HepG2 (cell line): Measurements from ENCODE around the gene NOXO1. TPM values are rescaled to one million over a fixed set of nuclear protein-coding genes. Genes with fewer than 3 reads are reported as not detected.

Experiments
- ARID2 ChIP-seq: sonication (generic); formaldehyde crosslinking; IDR thresholded peaks from 2 replicates; pipeline ENCODE4 v1.8.1; 2022; ENCODE audit warnings: mild to moderate bottlenecking, missing genetic modification reagents, borderline replicate concordance
- CENPBD1 ChIP-seq: sonication (generic); formaldehyde crosslinking; IDR thresholded peaks from 2 replicates; pipeline ENCODE4 v1.8.0; 2022; ENCODE audit warnings: missing genetic modification reagents, low read depth, mild to moderate bottlenecking, borderline replicate concordance
- IKZF1 ChIP-seq: fragments of 450-650 bp; IDR thresholded peaks from 2 replicates; pipeline ENCODE4 v1.7.1; 2016
- KAT2B ChIP-seq: fragments of 150-350 bp; IDR thresholded peaks from 2 replicates; pipeline ENCODE4 v1.6.1; 2014; ENCODE audit warnings: low read depth, low read length, borderline replicate concordance
- MXD4 ChIP-seq: IDR thresholded peaks from 2 replicates; pipeline ENCODE4 v1.6.1; 2016; ENCODE audit warnings: mild to moderate bottlenecking, missing biosample characterization, missing genetic modification reagents
- NCOA1 ChIP-seq: sonication (generic); formaldehyde crosslinking; IDR thresholded peaks from 2 replicates; pipeline ENCODE4 v1.9.0; 2021; ENCODE audit warnings: missing genetic modification reagents
- RBAK ChIP-seq: sonication (generic); formaldehyde crosslinking; IDR thresholded peaks from 2 replicates; pipeline ENCODE4 v1.5.1; 2020; ENCODE audit warnings: mild to moderate bottlenecking, missing genetic modification reagents
- SALL2 ChIP-seq: sonication (generic); formaldehyde crosslinking; IDR thresholded peaks from 2 replicates; pipeline ENCODE4 v1.8.1; 2023; ENCODE audit warnings: mild to moderate bottlenecking, missing genetic modification reagents, inconsistent platforms
- TOE1 ChIP-seq: sonication (generic); formaldehyde crosslinking; IDR thresholded peaks from 2 replicates; pipeline ENCODE4 v1.4.0; 2020; ENCODE audit warnings: mild to moderate bottlenecking, missing genetic modification reagents
- ZNF318 ChIP-seq: sonication (generic); formaldehyde crosslinking; IDR thresholded peaks from 2 replicates; pipeline ENCODE4 v1.4.0; 2020; ENCODE audit warnings: mild to moderate bottlenecking, missing genetic modification reagents
- ZNF367 ChIP-seq: sonication (generic); formaldehyde crosslinking; IDR thresholded peaks from 2 replicates; pipeline ENCODE4 v1.4.0; 2020; ENCODE audit warnings: missing genetic modification reagents, borderline replicate concordance
- ZNF484 ChIP-seq: sonication (generic); formaldehyde crosslinking; IDR thresholded peaks from 2 replicates; pipeline ENCODE4 v1.5.1; 2020; ENCODE audit warnings: mild to moderate bottlenecking, low read depth, missing genetic modification reagents, borderline replicate concordance
- ZNF496 ChIP-seq: sonication (generic); formaldehyde crosslinking; IDR thresholded peaks from 2 replicates; pipeline ENCODE4 v1.8.1; 2023; ENCODE audit warnings: mild to moderate bottlenecking, moderate library complexity, missing genetic modification reagents; ENCODE audit not compliant: insufficient replicate concordance
- ZNF614 ChIP-seq: IDR thresholded peaks from 2 replicates; pipeline ENCODE4 v1.6.1; 2018; ENCODE audit warnings: missing biosample characterization, missing genetic modification reagents, inconsistent platforms, borderline replicate concordance
- ZNF670 ChIP-seq: sonication (generic); formaldehyde crosslinking; IDR thresholded peaks from 2 replicates; pipeline ENCODE4 v1.8.0; 2022; ENCODE audit warnings: mild to moderate bottlenecking, missing genetic modification reagents, borderline replicate concordance
- ZNF746 ChIP-seq: sonication (generic); formaldehyde crosslinking; IDR thresholded peaks from 2 replicates; pipeline ENCODE4 v1.8.0; 2022; ENCODE audit warnings: mild to moderate bottlenecking, missing genetic modification reagents
- polyA plus RNA-seq, 8 experiments: library from polyadenylated mRNA; depleted of rRNA in 3 of 8; stranded (reverse) in 7 of 8; unstranded in 1 of 8; fragments of >200 nt; fragmentation: Illumina TruSeq in 4 of 8; extraction: Trizol in 4 of 8; gene quantifications; 2 replicates each; pipeline versions ENCODE4 v1.2.1 to v1.2.3, GENCODE V29; 2011 to 2016; ENCODE audit warnings: low read depth in 4 of 8, missing spikeins in 1 of 8, mixed read lengths in 1 of 8; ENCODE audit not compliant: insufficient read depth in 1 of 8
- total RNA-seq, 5 experiments: library from RNA; depleted of rRNA; stranded (reverse); fragments of >200 nt; fragmentation: Illumina TruSeq; extraction: Trizol; gene quantifications; 2 replicates each; pipeline ENCODE4 v1.2.3, GENCODE V29; 2016; ENCODE audit warnings: low read depth in 1 of 5
- TF ChIP-seq, protein P1 (sequence below): sonication (generic); formaldehyde crosslinking; IDR thresholded peaks from 2 replicates; pipeline ENCODE4 v1.5.0; 2020; ENCODE audit warnings: missing genetic modification reagents

The NOXO1 gene
- total and polyA plus RNA-seq, 2 of the 13 experiments (the other 11 are each of a cell fraction or from before 2014, with no cell fraction given): 0.69 to 1.4 TPM

DNA sequence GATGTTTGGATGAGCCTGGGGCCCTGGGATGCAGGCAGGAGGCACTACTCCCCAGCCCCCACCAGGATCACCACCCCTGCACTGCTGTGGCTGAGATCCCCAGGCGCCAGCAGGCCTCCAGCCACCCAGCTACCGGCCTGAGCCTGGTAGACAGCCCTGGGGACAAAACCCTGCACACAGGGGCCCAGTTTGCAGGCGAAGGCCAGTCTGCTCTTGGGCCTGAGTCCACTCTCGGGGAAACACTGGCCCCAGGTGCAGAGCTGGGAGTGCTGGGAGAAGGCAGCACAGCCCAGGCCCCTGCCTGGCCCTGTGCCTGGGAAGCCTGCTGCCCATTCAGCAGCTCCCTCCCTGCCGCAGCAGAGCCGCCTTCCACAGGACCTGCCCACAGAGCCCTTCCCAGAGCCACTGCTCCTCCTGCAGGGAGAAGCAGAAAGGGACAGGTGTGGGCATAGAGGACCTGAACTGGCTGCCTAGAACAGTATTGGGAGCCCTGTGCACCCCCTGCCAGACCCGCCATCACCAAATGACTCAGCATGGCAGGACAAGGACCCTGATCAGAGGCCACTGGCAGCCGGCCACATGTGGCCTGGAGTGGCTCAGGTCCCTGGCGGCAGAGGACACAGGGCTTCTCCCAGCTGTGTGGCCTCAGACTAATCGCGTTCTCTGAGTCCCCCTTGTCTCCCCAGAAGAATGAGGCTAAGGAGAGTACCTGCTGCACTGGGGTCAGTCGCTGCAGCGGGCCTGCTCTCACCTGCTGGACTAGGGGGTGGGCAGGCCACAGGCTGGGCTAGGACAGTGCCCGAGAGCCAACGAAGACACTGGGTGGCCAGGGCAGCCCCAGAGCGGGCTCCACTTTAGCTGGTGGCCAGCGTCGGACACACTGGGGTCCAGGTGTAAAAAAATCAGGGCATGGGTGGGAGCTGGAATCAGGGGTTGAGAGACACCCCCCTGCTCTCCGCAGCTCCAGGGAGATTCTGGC is 48.9 kb downstream of the NOXO1 start (continued):
- no peak for TF ChIP-seq ZNF318 (CRISPR knock-in tag)
- TF ChIP-seq ZNF614 (CRISPR knock-in tag): no peak; the same call in 1 of the 2 replicates
- no peak for TF ChIP-seq ARID2
- TF ChIP-seq SALL2 (CRISPR knock-in tag): no peak
- TF ChIP-seq ZNF496: no peak
- no peak for TF ChIP-seq NCOA1 (CRISPR knock-in tag)
- no peak for TF ChIP-seq MXD4 (CRISPR knock-in tag)
- TF ChIP-seq ZNF367: no peak
- TF ChIP-seq IKZF1: no peak
- TF ChIP-seq, protein P1, sequence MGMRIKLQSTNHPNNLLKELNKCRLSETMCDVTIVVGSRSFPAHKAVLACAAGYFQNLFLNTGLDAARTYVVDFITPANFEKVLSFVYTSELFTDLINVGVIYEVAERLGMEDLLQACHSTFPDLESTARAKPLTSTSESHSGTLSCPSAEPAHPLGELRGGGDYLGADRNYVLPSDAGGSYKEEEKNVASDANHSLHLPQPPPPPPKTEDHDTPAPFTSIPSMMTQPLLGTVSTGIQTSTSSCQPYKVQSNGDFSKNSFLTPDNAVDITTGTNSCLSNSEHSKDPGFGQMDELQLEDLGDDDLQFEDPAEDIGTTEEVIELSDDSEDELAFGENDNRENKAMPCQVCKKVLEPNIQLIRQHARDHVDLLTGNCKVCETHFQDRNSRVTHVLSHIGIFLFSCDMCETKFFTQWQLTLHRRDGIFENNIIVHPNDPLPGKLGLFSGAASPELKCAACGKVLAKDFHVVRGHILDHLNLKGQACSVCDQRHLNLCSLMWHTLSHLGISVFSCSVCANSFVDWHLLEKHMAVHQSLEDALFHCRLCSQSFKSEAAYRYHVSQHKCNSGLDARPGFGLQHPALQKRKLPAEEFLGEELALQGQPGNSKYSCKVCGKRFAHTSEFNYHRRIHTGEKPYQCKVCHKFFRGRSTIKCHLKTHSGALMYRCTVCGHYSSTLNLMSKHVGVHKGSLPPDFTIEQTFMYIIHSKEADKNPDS: peak; percentile 63; the same call in 1 of the 2 replicates
- no peak for TF ChIP-seq CENPBD1
- no peak for TF ChIP-seq KAT2B
- no peak for TF ChIP-seq ZNF746 (CRISPR knock-in tag)
- TF ChIP-seq ZNF484 (CRISPR knock-in tag): no peak
- no peak for TF ChIP-seq TOE1 (CRISPR knock-in tag)
- peak; percentile 61; the same call in 1 of the 2 replicates for TF ChIP-seq ZNF670 (CRISPR knock-in tag)
- no peak for TF ChIP-seq RBAK (CRISPR knock-in tag)
